ENCODE measurements around the gene HAPSTR1. TPM values are rescaled to one million over a fixed set of nuclear protein-coding genes. Genes with fewer than 3 reads are reported as not detected.
A peak's percentile ranks its signal among the peaks of the same experiment; 100 is the strongest.

Gene HAPSTR1
- total and polyA plus RNA-seq, 4 donors: 6.5 to 46.5 (median 17.7) TPM

- Histone ChIP-seq H3K9me3 (ENCODE audit: control insufficient read depth in 4 of 4, low read length in 3 of 4) (no peaks in the 10 kb centered on the region), H3K9ac (ENCODE audit: low read depth in 1 of 2, low read length in 2 of 2) (no peak overlapping the region), H3K27me3 (ENCODE audit: control insufficient read depth in 4 of 4, insufficient read depth in 4 of 4, low read length in 3 of 4) (no peaks in the 10 kb centered on the region), H3K4me1 (ENCODE audit: control insufficient read depth in 4 of 4, insufficient read depth in 4 of 4, low read length in 3 of 4) (peaks cover 0 to under 1% (median 0%) of the 10 kb centered on the region in 4 donors), H3K27ac (ENCODE audit: low read depth in 1 of 2, low read length in 2 of 2) (no peak overlapping the region), H3K36me3 (ENCODE audit: control insufficient read depth in 4 of 4, insufficient read depth in 3 of 4, low read depth in 1 of 4, low read length in 3 of 4) (peaks cover 0 to 3% (median 1%) of the 10 kb centered on the region in 4 donors), H3K4me3 (ENCODE audit: low read depth in 1 of 3, low read length in 3 of 3) (no peak overlapping the region)
- 93% methylated on average over 2 of the region's 2 CpGs for WGBS
- no peak for DNase-seq (ENCODE audit: low spot score)
- TF ChIP-seq, protein P1, sequence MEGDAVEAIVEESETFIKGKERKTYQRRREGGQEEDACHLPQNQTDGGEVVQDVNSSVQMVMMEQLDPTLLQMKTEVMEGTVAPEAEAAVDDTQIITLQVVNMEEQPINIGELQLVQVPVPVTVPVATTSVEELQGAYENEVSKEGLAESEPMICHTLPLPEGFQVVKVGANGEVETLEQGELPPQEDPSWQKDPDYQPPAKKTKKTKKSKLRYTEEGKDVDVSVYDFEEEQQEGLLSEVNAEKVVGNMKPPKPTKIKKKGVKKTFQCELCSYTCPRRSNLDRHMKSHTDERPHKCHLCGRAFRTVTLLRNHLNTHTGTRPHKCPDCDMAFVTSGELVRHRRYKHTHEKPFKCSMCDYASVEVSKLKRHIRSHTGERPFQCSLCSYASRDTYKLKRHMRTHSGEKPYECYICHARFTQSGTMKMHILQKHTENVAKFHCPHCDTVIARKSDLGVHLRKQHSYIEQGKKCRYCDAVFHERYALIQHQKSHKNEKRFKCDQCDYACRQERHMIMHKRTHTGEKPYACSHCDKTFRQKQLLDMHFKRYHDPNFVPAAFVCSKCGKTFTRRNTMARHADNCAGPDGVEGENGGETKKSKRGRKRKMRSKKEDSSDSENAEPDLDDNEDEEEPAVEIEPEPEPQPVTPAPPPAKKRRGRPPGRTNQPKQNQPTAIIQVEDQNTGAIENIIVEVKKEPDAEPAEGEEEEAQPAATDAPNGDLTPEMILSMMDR (IDR thresholded peaks at IDR 0.05; ENCODE audit: low read depth, low read length, missing input control): no peak
- TF ChIP-seq ATF3 (IDR thresholded peaks at IDR 0.05) (no peak), HNF4G (IDR thresholded peaks at IDR 0.05) (no peak), RAD21 (IDR thresholded peaks at IDR 0.05) (no peak)
These were observed 35.2 kb downstream of the HAPSTR1 start for GRCh38 chr16:9126609-9127008.

GRCh38 chr16:9128346-9129342, 37.2 kb downstream of the HAPSTR1 start:
- TF ChIP-seq, protein P1 (IDR thresholded peaks at IDR 0.05; ENCODE audit: low read depth, low read length, missing input control): no peak
- no peak for TF ChIP-seq TAF1 (conservative IDR thresholded peaks at IDR 0.05)
- no peak for TF ChIP-seq FOXA2 (IDR thresholded peaks at IDR 0.05)
- TF ChIP-seq RXRA (IDR thresholded peaks at IDR 0.05): no peak
- TF ChIP-seq MAX (IDR thresholded peaks at IDR 0.05): no peak
- TF ChIP-seq YY1 (IDR thresholded peaks at IDR 0.05): no peak
- TF ChIP-seq, protein P2, sequence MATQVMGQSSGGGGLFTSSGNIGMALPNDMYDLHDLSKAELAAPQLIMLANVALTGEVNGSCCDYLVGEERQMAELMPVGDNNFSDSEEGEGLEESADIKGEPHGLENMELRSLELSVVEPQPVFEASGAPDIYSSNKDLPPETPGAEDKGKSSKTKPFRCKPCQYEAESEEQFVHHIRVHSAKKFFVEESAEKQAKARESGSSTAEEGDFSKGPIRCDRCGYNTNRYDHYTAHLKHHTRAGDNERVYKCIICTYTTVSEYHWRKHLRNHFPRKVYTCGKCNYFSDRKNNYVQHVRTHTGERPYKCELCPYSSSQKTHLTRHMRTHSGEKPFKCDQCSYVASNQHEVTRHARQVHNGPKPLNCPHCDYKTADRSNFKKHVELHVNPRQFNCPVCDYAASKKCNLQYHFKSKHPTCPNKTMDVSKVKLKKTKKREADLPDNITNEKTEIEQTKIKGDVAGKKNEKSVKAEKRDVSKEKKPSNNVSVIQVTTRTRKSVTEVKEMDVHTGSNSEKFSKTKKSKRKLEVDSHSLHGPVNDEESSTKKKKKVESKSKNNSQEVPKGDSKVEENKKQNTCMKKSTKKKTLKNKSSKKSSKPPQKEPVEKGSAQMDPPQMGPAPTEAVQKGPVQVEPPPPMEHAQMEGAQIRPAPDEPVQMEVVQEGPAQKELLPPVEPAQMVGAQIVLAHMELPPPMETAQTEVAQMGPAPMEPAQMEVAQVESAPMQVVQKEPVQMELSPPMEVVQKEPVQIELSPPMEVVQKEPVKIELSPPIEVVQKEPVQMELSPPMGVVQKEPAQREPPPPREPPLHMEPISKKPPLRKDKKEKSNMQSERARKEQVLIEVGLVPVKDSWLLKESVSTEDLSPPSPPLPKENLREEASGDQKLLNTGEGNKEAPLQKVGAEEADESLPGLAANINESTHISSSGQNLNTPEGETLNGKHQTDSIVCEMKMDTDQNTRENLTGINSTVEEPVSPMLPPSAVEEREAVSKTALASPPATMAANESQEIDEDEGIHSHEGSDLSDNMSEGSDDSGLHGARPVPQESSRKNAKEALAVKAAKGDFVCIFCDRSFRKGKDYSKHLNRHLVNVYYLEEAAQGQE (IDR thresholded peaks at IDR 0.05): no peak
- TF ChIP-seq HNF4A (conservative IDR thresholded peaks at IDR 0.05): no peak
- no peak for TF ChIP-seq EGR1 (IDR thresholded peaks at IDR 0.05; ENCODE audit: low read depth in 2 of 2)
- TF ChIP-seq ATF3 (IDR thresholded peaks at IDR 0.05): no peak
- TF ChIP-seq NR2F2 (IDR thresholded peaks at IDR 0.05): no peak

More at GRCh38 chr16:9128346-9129342, 37.2 kb downstream of the HAPSTR1 start:
- H3K4me1 ChIP-seq (ENCODE audit: control insufficient read depth in 4 of 4, insufficient read depth in 4 of 4, low read length in 3 of 4): no peaks in the 10 kb centered on the region
- H3K36me3 ChIP-seq (ENCODE audit: control insufficient read depth in 4 of 4, insufficient read depth in 3 of 4, low read depth in 1 of 4, low read length in 3 of 4): peaks cover 0 to 3% (median 1%) of the 10 kb centered on the region in 4 donors
- peak overlapping the region; percentile 49 to 72 for H3K27ac ChIP-seq (ENCODE audit: low read depth in 1 of 2, low read length in 2 of 2)
- no peaks in the 10 kb centered on the region for H3K9me3 ChIP-seq (ENCODE audit: control insufficient read depth in 4 of 4, low read length in 3 of 4)
- H3K9ac ChIP-seq (ENCODE audit: low read depth in 1 of 2, low read length in 2 of 2): no peak overlapping the region
- no peak for DNase-seq (ENCODE audit: low spot score)
- WGBS: 74% methylated on average over 14 of the region's 14 CpGs
- no peaks in the 10 kb centered on the region for H3K27me3 ChIP-seq (ENCODE audit: control insufficient read depth in 4 of 4, insufficient read depth in 4 of 4, low read length in 3 of 4)
- no peak overlapping the region for H3K4me3 ChIP-seq (ENCODE audit: low read depth in 1 of 3, low read length in 3 of 3)

All from liver (tissue), 9 donors.